GM18511 (cell line): ENCODE measurements around the gene DTD2.
"Not testable (repeated sequence)": the region's sequence is repeated elsewhere in the genome, so short reads cannot be mapped to it uniquely, and the experiment has no call there.

Source experiments
- ATAC-seq: cut with Tn5 transposase; IDR thresholded peaks from one replicate; pipeline ENCODE4 v1.9.1; 2021; ENCODE audit warnings: mild to moderate bottlenecking, moderate library complexity; ENCODE audit not compliant: unreplicated experiment

The DTD2 gene

GRCh38 chr14:31442284-31442683 is 15.0 kb downstream of the DTD2 start:
- no peak for ATAC-seq

DNA sequence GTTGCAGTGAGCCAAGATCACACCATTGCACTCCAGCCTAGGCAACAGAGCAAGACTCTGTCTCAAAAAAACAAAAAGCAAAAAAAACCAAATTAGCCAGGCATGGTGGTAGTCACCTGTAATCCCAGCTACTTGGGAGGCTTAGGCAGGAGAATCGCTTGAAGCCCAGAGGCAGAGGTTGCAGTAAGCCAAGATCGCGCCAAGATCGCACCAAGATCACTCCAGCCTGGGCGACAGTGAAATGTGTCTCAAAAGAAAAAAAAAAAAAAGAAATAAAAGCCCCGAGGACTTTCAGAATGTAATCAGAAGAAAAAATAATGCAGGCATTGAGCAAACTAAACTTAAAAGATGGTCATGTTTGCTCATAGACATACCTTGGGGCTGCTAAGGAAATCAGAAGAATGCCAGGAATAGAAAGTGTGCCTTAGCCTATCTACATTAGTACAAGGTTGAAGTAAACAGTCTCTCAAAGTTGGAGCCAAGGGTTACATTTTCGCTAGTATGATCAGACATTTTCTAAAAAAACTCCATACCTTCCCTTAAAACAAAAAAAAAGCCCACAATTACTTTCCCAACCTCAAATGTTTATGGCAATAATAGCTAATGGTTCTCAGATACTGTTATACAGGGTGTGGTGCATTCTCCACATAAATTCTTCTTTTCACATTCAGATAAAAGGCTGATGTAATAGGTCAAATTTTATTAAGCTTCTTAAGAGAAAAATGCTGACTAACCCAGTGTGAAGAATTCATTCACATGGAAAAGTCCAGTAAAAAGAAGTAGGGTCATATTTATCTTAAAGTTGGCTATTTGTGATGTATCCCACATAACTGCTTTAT is 15.8 kb downstream of the DTD2 start:
- ATAC-seq = no peak

GRCh38 chr14:31440280-31440679 is 17.0 kb downstream of the DTD2 start:
- no peak for ATAC-seq

- no peak for ATAC-seq
These were observed 17.7 kb downstream of the DTD2 start for GRCh38 chr14:31439561-31439960.

DNA sequence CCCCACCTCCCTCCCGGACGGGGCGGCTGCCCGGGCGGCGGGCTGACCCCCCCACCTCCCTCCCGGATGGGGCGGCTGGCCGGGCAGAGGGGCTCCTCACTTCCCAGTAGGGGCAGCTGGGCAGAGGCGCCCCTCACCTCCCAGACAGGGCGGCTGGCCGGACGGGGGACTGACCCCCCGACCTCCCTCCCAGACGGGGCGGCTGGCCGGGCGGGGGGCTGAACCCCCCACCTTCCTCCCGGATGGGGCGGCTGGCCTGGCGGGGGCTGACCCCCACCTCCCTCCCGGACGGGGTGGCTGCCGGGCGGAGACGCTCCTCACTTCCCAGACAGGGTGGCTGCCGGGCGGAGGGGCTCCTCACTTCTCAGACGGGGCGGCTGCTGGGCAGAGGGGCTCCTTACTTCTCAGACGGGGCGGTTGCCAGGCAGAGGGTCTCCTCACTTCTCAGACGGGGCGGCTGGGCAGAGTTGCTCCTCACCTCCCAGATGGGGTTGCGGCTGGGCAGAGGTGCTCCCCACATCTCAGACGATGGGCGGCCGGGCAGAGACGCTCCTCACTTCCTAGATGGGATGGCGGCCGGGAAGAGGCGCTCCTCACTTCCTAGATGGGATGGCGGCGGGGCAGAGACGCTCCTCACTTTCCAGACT is 20.1 kb downstream of the DTD2 start:
- not testable (repeated sequence) for ATAC-seq

DNA sequence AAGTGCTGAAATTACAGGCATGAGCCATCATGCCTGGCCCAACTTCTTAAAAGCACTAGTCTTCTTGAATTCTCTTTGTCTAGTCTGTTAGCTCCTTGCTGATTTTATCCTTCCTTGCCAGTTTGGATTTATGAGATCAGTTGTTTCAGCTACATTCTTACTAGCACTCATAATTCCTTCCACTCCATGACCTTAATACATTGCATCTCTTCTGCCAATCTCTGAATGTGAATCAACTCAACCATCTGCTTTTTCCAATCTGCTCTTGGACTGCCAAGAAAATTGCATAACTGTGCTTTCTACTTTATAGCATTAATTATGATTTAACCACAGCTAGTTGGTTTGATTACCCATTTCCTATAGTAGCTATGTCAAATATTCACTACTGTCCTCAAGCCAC is 22.0 kb downstream of the DTD2 start:
- no peak for ATAC-seq

- ATAC-seq = no peak
These were observed 26.6 kb downstream of the DTD2 start for GRCh38 chr14:31430634-31431264.

DNA sequence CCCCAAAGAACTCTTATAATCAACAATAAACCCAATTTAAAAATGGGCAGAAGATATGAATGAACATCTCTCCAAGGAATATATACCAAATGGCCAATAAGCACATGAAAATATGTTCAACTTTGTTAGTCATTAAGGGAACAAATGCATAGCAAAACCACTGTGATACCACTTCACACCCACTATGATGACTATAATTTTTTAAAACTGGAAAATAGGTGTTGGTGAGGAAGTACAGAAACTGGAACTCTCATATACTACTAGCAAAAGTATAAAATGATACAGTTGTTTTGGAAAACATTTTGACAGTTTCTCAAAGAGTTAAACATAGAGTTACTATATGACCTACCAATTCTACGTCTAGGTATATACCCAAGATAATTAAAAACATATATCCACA is 27.5 kb downstream of the DTD2 start:
- ATAC-seq = no peak

DNA sequence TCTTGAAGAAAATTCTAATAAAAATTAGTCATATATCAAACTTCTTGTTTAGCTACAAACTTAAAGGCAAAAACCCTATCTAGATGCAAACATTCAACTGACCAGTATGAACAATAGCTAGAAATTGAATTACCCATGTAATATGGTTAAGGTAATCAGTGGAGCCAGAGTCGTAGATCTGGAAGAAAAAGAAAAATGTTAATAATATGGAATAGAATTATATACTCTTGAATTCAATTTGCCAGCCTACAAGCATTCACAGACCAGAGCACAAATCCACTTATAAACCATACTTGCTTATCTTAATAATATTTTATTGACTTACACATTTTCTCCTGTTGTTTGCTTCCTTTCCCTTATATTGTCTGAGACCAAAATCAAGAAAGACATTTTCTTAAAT is 29.3 kb downstream of the DTD2 start:
- ATAC-seq = no peak

- ATAC-seq = no peak
These were observed 30.6 kb downstream of the DTD2 start for GRCh38 chr14:31426663-31427062.

- ATAC-seq = no peak
These were observed 31.4 kb downstream of the DTD2 start for GRCh38 chr14:31425905-31426304.

DNA sequence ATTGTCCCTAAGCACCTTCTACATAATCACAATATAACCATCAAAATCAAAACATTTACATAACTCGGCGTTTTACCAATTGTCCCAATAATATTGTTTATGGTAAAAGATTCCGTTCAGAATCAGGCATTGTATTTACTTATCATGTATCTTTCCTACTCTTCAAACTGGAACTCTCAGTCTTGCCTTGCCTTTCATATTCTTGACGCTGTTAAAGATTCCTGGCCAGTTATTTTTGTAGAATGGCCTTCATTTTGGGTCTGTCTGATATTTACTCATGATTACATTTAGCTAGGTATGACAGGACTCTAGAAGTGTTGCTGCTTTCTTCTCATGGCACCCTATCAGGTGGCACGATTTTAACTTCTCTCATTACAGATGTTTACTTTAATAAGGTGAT is 36.1 kb downstream of the DTD2 start:
- ATAC-seq = no peak

GRCh38 chr14:31420319-31421111 is 36.8 kb downstream of the DTD2 start, which contains the start of gene HEATR5A:
HEATR5A (minus strand) TSS chr14:31420550; CDS start chr14:31402975, 17,575 bp downstream.
- peak; percentile 96 for ATAC-seq

DNA sequence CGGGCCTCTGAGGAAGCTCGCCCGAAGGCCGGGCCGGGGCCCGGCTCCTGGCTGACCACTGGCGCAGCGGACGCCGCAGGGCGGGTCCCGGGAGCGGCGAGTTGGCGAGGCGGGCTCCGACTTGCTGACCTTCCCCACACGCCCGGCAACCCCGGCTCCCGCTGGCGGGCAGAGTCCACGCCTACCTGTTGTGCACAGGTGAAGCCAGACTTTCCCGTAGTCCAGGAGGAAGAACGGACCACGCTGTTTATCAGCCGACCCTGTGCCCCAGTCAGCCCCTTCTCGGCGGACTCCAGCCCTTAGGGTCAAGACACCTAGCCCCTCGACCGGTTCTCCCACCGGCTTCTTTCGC is 37.4 kb downstream of the DTD2 start:
- peak; percentile 26 for ATAC-seq

- no peak for ATAC-seq
These were observed 37.9 kb downstream of the DTD2 start for GRCh38 chr14:31419179-31419966.

DNA sequence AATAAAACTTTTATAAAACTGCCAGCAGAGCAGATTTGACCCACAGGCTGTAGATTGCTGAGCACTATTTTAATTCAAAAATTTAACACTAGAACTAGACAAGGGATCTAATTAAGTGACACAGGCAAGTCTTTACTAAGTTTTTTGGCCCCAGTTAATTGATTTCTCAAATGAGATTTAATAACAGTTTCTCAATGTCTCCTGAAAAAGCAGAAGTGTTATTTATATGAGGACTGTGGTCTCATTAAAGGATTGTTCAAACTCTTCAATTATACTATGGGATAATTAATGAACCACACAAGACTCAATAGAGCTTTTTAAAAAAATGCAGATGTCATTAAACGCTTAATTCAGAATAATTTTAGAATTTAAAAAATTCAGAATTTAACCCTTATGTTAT is 38.9 kb downstream of the DTD2 start:
- ATAC-seq = no peak

GRCh38 chr14:31414190-31414833 is 43.0 kb downstream of the DTD2 start:
- ATAC-seq = no peak

DNA sequence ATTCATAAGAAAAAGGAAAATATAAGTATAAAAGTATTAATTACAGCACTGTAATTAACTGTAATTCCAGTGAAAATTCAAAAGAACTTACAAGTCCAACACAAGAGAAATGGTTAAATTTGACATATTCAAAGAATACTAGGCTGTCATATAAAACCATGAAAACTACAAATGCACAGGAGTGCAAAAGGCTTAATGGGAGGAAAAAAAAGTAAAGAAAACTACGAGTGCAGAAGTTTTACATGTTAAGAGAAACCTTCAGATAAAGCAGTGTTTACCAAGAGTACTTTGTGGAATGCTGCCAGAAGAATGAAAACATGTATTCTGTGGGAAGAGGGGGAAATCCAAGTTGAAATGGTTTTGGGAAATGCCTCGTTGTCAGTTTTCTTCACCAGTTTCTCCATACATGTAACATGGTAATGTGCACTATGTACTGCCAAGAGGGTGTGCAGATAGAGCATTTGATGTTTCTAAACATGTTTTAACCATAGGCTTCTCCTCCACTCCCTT is 46.0 kb downstream of the DTD2 start:
- no peak for ATAC-seq

- no peak for ATAC-seq
These were observed 47.2 kb downstream of the DTD2 start for GRCh38 chr14:31410048-31410650.
